Esophagus (tissue), 2 donors: Measurements from ENCODE around the gene CLTCL1. TPM values are rescaled to one million over a fixed set of nuclear protein-coding genes. Genes with fewer than 3 reads are reported as not detected.
"Not testable (repeated sequence)": the region's sequence is repeated elsewhere in the genome, so short reads cannot be mapped to it uniquely, and the experiment has no call there.

Source experiments
- H3K27ac ChIP-seq, 2 donors: one replicate each; pipeline ENCODE4 v1.5.1; 2013; ENCODE audit warnings: low read depth in 2 of 2, mild to moderate bottlenecking in 2 of 2, inconsistent platforms in 1 of 2, low read length in 1 of 2, moderate library complexity in 1 of 2
- H3K27me3 ChIP-seq, 2 donors: one replicate each; pipeline ENCODE4 v1.6.1; 2013; ENCODE audit warnings: low read length in 2 of 2, control low read depth in 1 of 2, mild to moderate bottlenecking in 1 of 2; ENCODE audit not compliant: insufficient read depth in 2 of 2, control insufficient read depth in 1 of 2
- H3K36me3 ChIP-seq, 2 donors: one replicate each; pipeline ENCODE4 v1.6.1; 2013; ENCODE audit warnings: low read length in 1 of 2; ENCODE audit not compliant: control insufficient read depth in 2 of 2, insufficient read depth in 2 of 2
- H3K4me1 ChIP-seq, 2 donors: one replicate each; pipeline ENCODE4 v1.6.1; 2013; ENCODE audit warnings: low read length in 1 of 2; ENCODE audit not compliant: control insufficient read depth in 2 of 2, insufficient read depth in 2 of 2
- H3K4me3 ChIP-seq, 2 donors: one replicate each; pipeline ENCODE4 v1.5.1; 2013; ENCODE audit warnings: low read length in 2 of 2, mild to moderate bottlenecking in 2 of 2, low read depth in 1 of 2, moderate library complexity in 1 of 2
- H3K9me3 ChIP-seq, 2 donors: one replicate each; pipeline ENCODE4 v1.6.1; 2013; ENCODE audit warnings: mild to moderate bottlenecking in 2 of 2, low read depth in 1 of 2, low read length in 1 of 2, moderate library complexity in 1 of 2; ENCODE audit not compliant: control insufficient read depth in 2 of 2, insufficient read depth in 1 of 2
- WGBS, 2 donors: extraction: QIAGEN DNeasy Blood & Tissue Kit; methylation state at CpG; one replicate each; pipeline ENCODE4 v1.1.7; 2013; 5-methylcytosine and 5-hydroxymethylcytosine counted together
- polyA plus RNA-seq, 2 donors: library from polyadenylated mRNA; stranded (reverse); fragments of 200-250 nt; gene quantifications; one replicate each; pipeline ENCODE4 v1.2.3, GENCODE V29; 2013
- donor health status: healthy with polysubstance abuse.
- donor health status: Bipolar disorder and iron deficiency.

Gene CLTCL1
- polyA plus RNA-seq, 2 donors, result 2.8 to 4.0 TPM

- 87 to 90% methylated on average over 6 of the region's 6 CpGs for WGBS, 2 donors
Measured at GRCh38 chr22:19323420-19323819, 31.9 kb upstream of the CLTCL1 start.

DNA sequence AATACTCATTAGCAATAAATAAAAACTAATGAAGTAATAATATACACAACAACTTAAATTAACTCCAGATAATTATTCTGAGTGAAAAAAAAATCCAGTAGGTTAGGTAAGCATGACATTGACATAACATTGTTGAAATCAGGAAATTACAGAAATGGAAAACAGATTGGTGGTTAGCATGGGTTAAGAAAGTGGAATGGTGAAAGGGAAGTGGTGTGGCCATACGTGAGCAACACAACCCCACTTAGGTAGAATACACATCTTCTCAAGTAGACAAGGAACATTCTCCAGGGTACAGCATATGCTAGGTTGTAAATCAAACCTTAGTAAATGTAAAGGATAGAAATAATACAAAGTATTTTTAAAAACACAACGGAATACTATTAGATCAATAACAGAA, 30.2 kb upstream of the CLTCL1 start:
- Histone ChIP-seq H3K4me1 (no peaks in the 10 kb centered on the region), H3K36me3 (no peaks in the 10 kb centered on the region), H3K9me3 (peaks cover 0 to under 1% of the 10 kb centered on the region in 2 donors), H3K27me3 (no peaks in the 10 kb centered on the region), H3K4me3 (no peak overlapping the region), H3K27ac (no peak overlapping the region)
- 78 to 86% methylated on average over 2 of the region's 2 CpGs for WGBS, 2 donors

More at GRCh38 chr22:19323420-19323819, 31.9 kb upstream of the CLTCL1 start:
- H3K4me3 ChIP-seq, H3K9me3 ChIP-seq, H3K27ac ChIP-seq, H3K36me3 ChIP-seq, H3K27me3 ChIP-seq, H3K4me1 ChIP-seq: not testable (repeated sequence)

- WGBS, 2 donors, result 88 to 96% methylated on average over 8 of the region's 8 CpGs
- H3K36me3 ChIP-seq, H3K4me1 ChIP-seq: not testable (repeated sequence)
Measured at GRCh38 chr22:19320136-19320535, 28.6 kb upstream of the CLTCL1 start.

GRCh38 chr22:19319281-19319680, 27.8 kb upstream of the CLTCL1 start:
- H3K9me3 ChIP-seq, result peaks cover 0 to 3% of the 10 kb centered on the region in 2 donors
- H3K27me3 ChIP-seq, result no peaks in the 10 kb centered on the region
- H3K27ac ChIP-seq, result no peak overlapping the region
- H3K36me3 ChIP-seq, result no peaks in the 10 kb centered on the region
- H3K4me1 ChIP-seq, result no peaks in the 10 kb centered on the region
- no peak overlapping the region for H3K4me3 ChIP-seq

More at GRCh38 chr22:19320136-19320535, 28.6 kb upstream of the CLTCL1 start:
- not testable (repeated sequence) for H3K4me3 ChIP-seq, H3K27ac ChIP-seq, H3K9me3 ChIP-seq, H3K27me3 ChIP-seq

DNA sequence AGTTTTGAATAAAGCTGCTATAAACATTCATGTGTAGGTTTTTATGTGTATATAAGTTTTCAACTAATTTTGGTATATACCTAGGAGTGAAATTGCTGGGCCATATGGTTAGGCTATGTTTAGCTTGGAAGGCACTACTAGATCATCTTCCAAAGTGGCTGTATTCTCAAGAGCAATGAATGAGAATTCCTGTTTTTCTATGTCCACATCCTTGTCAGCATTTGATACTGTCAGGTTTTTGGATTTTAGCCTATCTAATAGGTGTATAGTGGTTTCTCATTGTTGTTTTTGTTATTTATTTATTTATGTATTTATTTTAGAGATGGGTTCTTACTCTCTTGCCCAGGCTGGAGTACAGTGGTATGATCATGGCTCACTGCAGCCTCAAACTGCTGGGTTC, 26.3 kb upstream of the CLTCL1 start:
- Histone ChIP-seq H3K9me3 (peaks cover 0 to 3% of the 10 kb centered on the region in 2 donors), H3K4me1 (no peaks in the 10 kb centered on the region), H3K27me3 (no peaks in the 10 kb centered on the region), H3K27ac (no peak overlapping the region), H3K36me3 (no peaks in the 10 kb centered on the region), H3K4me3 (no peak overlapping the region)

- Histone ChIP-seq H3K27me3 (no peaks in the 10 kb centered on the region), H3K27ac (no peak overlapping the region), H3K4me1 (no peaks in the 10 kb centered on the region), H3K4me3 (no peak overlapping the region), H3K9me3 (no peaks in the 10 kb centered on the region), H3K36me3 (no peaks in the 10 kb centered on the region)
- 74 to 76% methylated on average over 2 of the region's 2 CpGs for WGBS, 2 donors
Measured at GRCh38 chr22:19307872-19308271, 16.4 kb upstream of the CLTCL1 start.

GRCh38 chr22:19306535-19306934, 15.0 kb upstream of the CLTCL1 start:
- H3K27ac ChIP-seq, H3K4me3 ChIP-seq, H3K36me3 ChIP-seq, H3K4me1 ChIP-seq, H3K27me3 ChIP-seq, H3K9me3 ChIP-seq: not testable (repeated sequence)
- 91 to 93% methylated on average over 6 of the region's 6 CpGs for WGBS, 2 donors

- no peaks in the 10 kb centered on the region for H3K4me1 ChIP-seq
- H3K4me3 ChIP-seq, result no peak overlapping the region
- no peaks in the 10 kb centered on the region for H3K27me3 ChIP-seq
- no peaks in the 10 kb centered on the region for H3K36me3 ChIP-seq
- WGBS, 2 donors, result 96% methylated on average over 5 of the region's 5 CpGs
- no peaks in the 10 kb centered on the region for H3K9me3 ChIP-seq
- no peak overlapping the region for H3K27ac ChIP-seq
Measured at GRCh38 chr22:19304547-19304946, 13.0 kb upstream of the CLTCL1 start.

DNA sequence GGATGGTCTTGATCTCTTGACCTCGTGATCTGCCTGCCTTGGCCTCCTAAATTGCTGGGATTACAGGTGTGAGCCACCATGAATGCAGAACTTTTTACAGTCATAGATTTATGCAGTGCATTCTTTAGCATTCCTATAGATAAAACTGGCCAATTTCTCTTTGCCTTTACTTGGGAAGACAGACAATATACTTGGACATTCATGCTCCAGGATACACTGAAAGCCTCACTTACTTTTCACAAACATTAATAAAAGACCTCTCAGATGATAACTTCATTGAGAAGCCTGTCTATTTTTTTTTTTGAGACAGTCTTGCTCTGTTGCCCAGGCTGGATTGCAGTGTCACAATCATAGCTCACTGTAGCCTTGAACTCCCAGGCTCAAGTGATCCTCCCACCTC, 12.3 kb upstream of the CLTCL1 start:
- no peaks in the 10 kb centered on the region for H3K36me3 ChIP-seq
- H3K27ac ChIP-seq, result no peak overlapping the region
- WGBS, 2 donors, result 57 to 62% methylated on average over 1 of the region's 1 CpG
- no peak overlapping the region for H3K4me3 ChIP-seq
- H3K4me1 ChIP-seq, result no peaks in the 10 kb centered on the region
- H3K27me3 ChIP-seq, result no peaks in the 10 kb centered on the region
- no peaks in the 10 kb centered on the region for H3K9me3 ChIP-seq

DNA sequence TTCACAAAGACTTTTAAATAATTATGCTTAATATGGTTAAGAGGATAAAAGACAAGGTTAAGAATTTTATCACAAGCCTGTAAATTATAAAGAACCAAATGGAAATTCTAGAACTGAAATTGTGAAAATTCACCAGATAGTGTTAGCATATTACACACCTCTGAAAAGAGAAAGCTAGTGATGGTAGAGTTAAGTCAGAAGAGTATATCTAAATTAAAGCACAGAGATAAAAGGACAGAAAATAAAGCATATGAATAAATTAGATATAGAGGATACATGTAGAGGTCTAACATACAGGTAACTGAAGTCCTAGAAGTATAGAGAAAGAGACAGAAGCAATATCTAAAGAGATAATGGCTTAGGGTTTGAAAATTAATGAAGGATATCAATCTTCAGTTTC, 4.2 kb upstream of the CLTCL1 start:
- Histone ChIP-seq H3K36me3 (no peaks in the 10 kb centered on the region), H3K9me3 (no peaks in the 10 kb centered on the region), H3K27me3 (no peaks in the 10 kb centered on the region), H3K4me1 (peaks cover 1 to 7% of the 10 kb centered on the region in 2 donors), H3K4me3 (no peak overlapping the region), H3K27ac (no peak overlapping the region)
